ENCODE results near the gene CALML6.

Gene CALML6

DNA sequence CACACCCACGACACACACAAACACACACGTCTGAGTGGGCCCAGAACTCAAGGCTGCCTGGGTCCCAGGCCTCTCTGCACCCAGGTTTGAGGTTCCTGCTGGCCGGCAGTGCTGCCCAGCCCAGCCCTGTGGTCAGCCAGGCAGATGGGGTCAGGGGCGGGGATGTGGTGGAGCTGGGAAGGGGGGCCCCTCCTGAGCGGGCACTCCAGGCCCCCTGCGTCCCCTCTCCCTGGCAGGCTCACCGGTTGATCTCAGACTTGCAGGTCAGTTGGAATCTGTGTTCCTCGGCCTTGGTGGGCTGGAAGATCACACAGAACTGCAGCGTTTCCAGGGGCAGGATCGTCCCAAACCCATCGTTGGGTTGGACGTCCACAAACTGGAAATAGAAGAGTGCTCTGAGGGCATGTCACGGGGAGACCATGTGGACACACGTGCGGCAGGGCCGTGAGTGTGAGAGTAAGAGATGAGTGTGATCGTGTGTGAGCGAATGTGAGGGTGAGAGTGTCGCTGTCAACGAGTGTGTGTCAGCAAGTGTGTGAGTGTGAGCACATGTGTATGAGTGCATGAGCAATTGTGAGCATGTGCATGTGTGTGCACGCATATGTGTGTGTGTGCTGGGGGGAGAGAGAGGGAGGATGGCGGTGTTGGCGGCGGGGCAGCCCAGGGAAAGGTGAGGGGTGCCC, 23.7 kb downstream of the CALML6 start:
- TF ChIP-seq, protein P1, sequence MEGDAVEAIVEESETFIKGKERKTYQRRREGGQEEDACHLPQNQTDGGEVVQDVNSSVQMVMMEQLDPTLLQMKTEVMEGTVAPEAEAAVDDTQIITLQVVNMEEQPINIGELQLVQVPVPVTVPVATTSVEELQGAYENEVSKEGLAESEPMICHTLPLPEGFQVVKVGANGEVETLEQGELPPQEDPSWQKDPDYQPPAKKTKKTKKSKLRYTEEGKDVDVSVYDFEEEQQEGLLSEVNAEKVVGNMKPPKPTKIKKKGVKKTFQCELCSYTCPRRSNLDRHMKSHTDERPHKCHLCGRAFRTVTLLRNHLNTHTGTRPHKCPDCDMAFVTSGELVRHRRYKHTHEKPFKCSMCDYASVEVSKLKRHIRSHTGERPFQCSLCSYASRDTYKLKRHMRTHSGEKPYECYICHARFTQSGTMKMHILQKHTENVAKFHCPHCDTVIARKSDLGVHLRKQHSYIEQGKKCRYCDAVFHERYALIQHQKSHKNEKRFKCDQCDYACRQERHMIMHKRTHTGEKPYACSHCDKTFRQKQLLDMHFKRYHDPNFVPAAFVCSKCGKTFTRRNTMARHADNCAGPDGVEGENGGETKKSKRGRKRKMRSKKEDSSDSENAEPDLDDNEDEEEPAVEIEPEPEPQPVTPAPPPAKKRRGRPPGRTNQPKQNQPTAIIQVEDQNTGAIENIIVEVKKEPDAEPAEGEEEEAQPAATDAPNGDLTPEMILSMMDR (conservative IDR thresholded peaks at IDR 0.05), result no peak
- H3K27ac ChIP-seq, result no peak overlapping the region

- TF ChIP-seq, protein P1 (conservative IDR thresholded peaks at IDR 0.05), result no peak
- no peak overlapping the region for H3K27ac ChIP-seq
Measured at GRCh38 chr1:1939296-1940122, 24.4 kb downstream of the CALML6 start.

GRCh38 chr1:1940123-1940425, 25.0 kb downstream of the CALML6 start:
- TF ChIP-seq, protein P1 (conservative IDR thresholded peaks at IDR 0.05), result no peak
- no peak overlapping the region for H3K27ac ChIP-seq

DNA sequence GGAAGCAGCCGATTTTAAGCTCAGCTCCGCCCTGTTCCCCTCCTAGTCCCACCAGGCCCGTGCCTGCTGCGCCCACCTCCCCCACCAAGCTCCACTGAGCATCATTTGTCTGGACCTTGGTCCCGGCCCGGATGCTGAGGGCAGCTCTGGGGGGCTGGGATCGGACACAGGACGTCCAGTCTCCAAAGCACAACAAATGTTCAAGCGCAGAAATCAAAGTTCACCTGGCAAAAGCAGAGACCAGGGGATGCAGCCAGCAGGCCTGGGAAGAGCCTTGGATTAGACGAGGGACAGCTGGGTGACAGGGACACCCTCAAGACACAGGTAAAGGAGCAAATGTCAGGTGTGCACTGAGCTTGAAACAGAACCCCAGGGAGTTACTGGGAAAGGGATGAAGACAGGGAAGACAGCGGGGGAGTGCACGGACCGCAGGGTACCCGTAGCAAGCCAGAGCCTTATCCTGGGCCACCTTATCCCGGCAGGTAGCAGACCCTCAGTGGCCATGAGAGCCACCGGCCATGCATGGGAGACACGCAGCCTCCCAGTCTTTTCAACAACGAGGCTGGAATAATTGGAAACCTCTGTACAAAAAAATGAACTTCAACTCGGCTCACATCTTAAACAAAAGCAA, 26.3 kb downstream of the CALML6 start:
- TF ChIP-seq, protein P1 (conservative IDR thresholded peaks at IDR 0.05), result no peak
- no peak overlapping the region for H3K27ac ChIP-seq

DNA sequence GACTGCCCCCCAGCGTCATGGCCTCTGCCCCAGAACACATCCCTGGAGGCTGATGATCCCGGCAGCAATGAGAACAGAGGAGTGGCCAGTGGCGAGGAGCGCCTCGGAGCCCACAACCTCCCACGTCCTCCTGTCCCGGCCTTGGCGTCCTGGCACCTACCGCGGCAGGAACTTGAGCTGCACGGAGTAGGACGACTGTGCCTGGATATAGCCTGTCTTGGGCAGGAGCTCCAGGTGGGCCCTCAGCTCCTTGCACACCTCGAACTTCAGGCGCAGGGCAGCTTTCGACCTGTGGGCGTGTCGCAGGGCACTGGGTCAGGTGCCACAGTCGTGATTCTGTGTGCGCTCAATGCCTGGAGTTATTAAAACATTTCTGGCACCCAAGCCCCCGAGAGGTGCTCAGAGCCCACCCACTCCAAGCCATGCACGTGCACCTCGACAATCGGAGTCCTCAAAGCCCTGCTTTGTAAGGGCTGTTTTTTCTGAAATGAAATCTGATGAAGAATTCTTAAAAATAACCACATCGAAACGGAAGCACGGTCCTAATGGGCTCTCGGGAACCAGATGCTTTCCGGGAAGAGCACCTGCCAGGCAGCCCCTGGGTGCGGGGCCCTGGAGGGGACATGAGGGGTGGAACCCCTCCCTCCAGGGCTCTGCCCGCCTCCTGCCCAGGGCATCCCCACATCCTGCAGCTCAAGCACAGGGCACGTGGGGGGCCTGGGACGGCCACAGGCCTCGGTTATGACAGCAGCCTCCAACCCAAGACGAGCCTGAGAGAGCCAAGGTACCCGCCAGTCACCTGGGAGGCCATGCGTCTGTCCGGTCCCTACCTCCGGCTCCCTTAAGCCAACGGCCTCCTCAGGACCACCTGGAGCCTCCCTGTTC, 27.1 kb downstream of the CALML6 start:
- TF ChIP-seq, protein P1 (conservative IDR thresholded peaks at IDR 0.05), result no peak
- H3K27ac ChIP-seq, result no peak overlapping the region

- H3K27ac ChIP-seq, result peak overlapping the region; percentile 31; the same call in 1 of the 2 replicates
- TF ChIP-seq, protein P1 (conservative IDR thresholded peaks at IDR 0.05), result no peak
Measured at GRCh38 chr1:1942753-1943656, 27.9 kb downstream of the CALML6 start.
